MCF 10A (cell line): Measurements from ENCODE around the gene PRUNE2. TPM values are rescaled to one million over a fixed set of nuclear protein-coding genes. Genes with fewer than 3 reads are reported as not detected.

Source experiments
- BruUV-seq: library from RNA; stranded (reverse); fragments of 400-500 nt; replicated peaks from 2 replicates; lab custom pipeline; 2021; lab: Mats Ljungman, UMichigan
- CTCF ChIA-PET: fragments of 300-600 bp; sonication (Branson Sonifier 250); formaldehyde crosslinking; extraction: SDS; loops from one replicate; lab custom pipeline; 2021; ENCODE audit warnings: antibody characterized with exemption, inconsistent platforms; lab: Yijun Ruan, JAX
- POLR2A ChIA-PET: fragments of 300-600, 350-650 bp; sonication (Branson Sonifier 250); formaldehyde crosslinking; extraction: SDS; loops from one replicate; lab custom pipeline; 2020; ENCODE audit warnings: antibody characterized with exemption, inconsistent platforms; lab: Yijun Ruan, JAX
- DNase-seq: peaks from one replicate; pipeline ENCODE4 v3.0.0-alpha.2; 2018; ENCODE audit not compliant: unreplicated experiment
- H3K27ac Mint-ChIP-seq: one replicate; pipeline ENCODE4 v1.8.0; 2022; ENCODE audit warnings: mild to moderate bottlenecking, low read depth, mixed read lengths; ENCODE audit not compliant: unreplicated experiment
- H3K27me3 Mint-ChIP-seq: one replicate; pipeline ENCODE4 v1.8.0; 2022; ENCODE audit warnings: mixed read lengths; ENCODE audit not compliant: insufficient read depth, unreplicated experiment
- H3K36me3 Mint-ChIP-seq: one replicate; pipeline ENCODE4 v1.8.0; 2022; ENCODE audit warnings: mild to moderate bottlenecking, moderate library complexity, mixed read lengths; ENCODE audit not compliant: insufficient read depth, unreplicated experiment
- H3K4me1 Mint-ChIP-seq: one replicate; pipeline ENCODE4 v1.8.0; 2022; ENCODE audit warnings: mixed read lengths; ENCODE audit not compliant: insufficient read depth, unreplicated experiment
- H3K4me3 Mint-ChIP-seq: one replicate; pipeline ENCODE4 v1.8.0; 2022; ENCODE audit warnings: mild to moderate bottlenecking, moderate library complexity, mixed read lengths; ENCODE audit not compliant: unreplicated experiment
- H3K9me3 Mint-ChIP-seq: one replicate; pipeline ENCODE4 v1.8.0; 2022; ENCODE audit warnings: mixed read lengths; ENCODE audit not compliant: unreplicated experiment
- CTCF ChIP-seq: fragments of 200-600 bp; IDR thresholded peaks from one replicate; pipeline ENCODE4 v1.8.0; 2022; ENCODE audit warnings: antibody characterized with exemption, mild to moderate bottlenecking; ENCODE audit not compliant: unreplicated experiment
- intact Hi-C: fragments of 100-400 bp; cut with micrococcal nuclease; formaldehyde crosslinking; loops from 2 replicates; pipeline ENCODE4 v1.14.1; 2022
- total RNA-seq: library from RNA; stranded (reverse); gene quantifications from 2 replicates; pipeline ENCODE4 v1.2.3, GENCODE V29; 2022

Gene PRUNE2
- total RNA-seq, 1 experiment from 2014 or later = 0.63 TPM

DNA sequence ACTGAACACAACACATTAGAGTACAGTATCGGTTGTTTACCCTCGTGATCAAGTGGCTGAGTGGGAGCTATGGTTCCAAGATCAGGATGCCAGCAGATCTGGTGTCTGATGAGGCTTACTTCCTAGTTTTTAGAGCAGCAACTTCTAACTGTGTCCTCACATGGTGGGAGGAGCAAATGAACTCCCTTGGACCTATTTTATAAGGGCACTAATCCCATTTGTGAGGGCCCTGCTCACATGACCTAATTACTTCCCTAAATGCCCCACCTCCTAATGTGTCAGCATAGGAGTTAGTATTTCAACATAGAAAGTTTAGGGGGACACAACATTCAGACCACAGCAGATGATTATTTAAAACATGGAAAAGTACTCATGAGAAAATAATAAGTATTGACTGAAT lies 335.1 kb downstream of the PRUNE2 start:
- BruUV-seq = no TSS peak
- Mint-ChIP-seq H3K4me3 (peak overlapping the region; percentile 53), H3K9me3 (peaks cover 13% of the 10 kb centered on the region), H3K27me3 (no peaks in the 10 kb centered on the region), H3K27ac (no peak overlapping the region), H3K4me1 (peaks cover 11% of the 10 kb centered on the region), H3K36me3 (peaks cover 6% of the 10 kb centered on the region)
- intact Hi-C loops = no loop called here
- TF ChIP-seq CTCF = no peak
- POLR2A ChIA-PET = interaction anchor here (1.1 kb wide), 1 partner anchor 8 kb away, joined by 3 read pairs; no protein-coding TSS in a partner anchor
- CTCF ChIA-PET = interaction anchor here (0.6 kb wide), 1 partner anchor 121 kb away, joined by 3 read pairs; no protein-coding TSS in a partner anchor
- DNase-seq = no peak

DNA sequence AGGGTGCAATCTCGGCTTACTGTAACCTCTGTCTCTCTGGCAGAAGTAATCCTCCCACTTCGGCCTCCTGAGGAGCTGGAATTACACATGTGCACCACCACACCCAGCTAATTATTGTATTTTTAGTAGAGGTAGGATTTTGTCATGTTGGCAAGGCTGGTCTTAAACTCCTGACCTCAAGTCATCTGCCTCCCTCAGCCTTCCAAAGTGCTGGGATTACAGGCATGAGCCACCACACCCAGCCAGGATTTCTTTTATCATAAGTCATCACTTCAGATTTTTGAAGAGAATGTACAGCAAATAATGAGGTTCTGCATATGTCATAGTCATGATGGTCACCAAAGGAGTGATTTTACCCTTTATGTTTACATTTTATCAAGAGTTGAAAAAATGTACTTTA lies 338.8 kb downstream of the PRUNE2 start:
- Mint-ChIP-seq H3K4me1 (peaks cover 14% of the 10 kb centered on the region), H3K27ac (no peak overlapping the region), H3K4me3 (no peak overlapping the region), H3K9me3 (peaks cover 13% of the 10 kb centered on the region), H3K27me3 (no peaks in the 10 kb centered on the region), H3K36me3 (peaks cover 6% of the 10 kb centered on the region)
- TF ChIP-seq CTCF = no peak
- CTCF ChIA-PET = no interaction called here
- no peak for DNase-seq
- intact Hi-C loops = no loop called here
- BruUV-seq = no TSS peak
- POLR2A ChIA-PET = interaction anchor here (0.6 kb wide), 1 partner anchor 72 kb away, joined by 3 read pairs; no protein-coding TSS in a partner anchor

GRCh38 chr9:76564297-76564696 lies 341.6 kb downstream of the PRUNE2 start:
- no TSS peak for BruUV-seq
- H3K36me3 Mint-ChIP-seq = no peaks in the 10 kb centered on the region
- peaks cover 9% of the 10 kb centered on the region for H3K9me3 Mint-ChIP-seq
- ChIA-PET CTCF (no interaction called here), POLR2A (no interaction called here)
- no peaks in the 10 kb centered on the region for H3K27me3 Mint-ChIP-seq
- peak overlapping the region; percentile 2 for H3K27ac Mint-ChIP-seq
- TF ChIP-seq CTCF = no peak
- H3K4me3 Mint-ChIP-seq = no peak overlapping the region
- peaks cover 29% of the 10 kb centered on the region for H3K4me1 Mint-ChIP-seq
- DNase-seq = no peak
- intact Hi-C loops = loop anchor here (5.0 kb wide), 1 partner anchor 88 kb away; no protein-coding TSS in a partner anchor

DNA sequence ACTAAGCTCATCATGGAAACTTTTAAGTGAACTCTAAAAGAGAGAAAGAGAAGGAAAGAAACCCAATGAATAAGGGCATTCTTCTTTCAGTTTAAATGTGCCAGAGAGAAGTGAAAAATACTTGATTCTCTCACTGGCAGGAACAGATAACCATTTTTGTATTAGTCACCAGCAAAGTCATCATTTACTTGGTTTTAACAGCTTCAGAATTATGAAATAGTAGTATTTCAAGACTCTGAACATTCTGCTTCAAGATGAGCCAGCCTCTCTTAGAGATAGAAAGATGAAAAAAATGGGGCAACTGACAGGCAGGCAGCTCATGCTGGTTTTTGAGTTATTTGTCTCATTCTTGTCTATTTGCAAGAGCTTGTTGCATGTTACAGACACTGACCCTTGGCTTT lies 343.4 kb downstream of the PRUNE2 start:
- peak overlapping the region; percentile 23 for H3K4me3 Mint-ChIP-seq
- no TSS peak for BruUV-seq
- no peaks in the 10 kb centered on the region for H3K27me3 Mint-ChIP-seq
- CTCF ChIA-PET = interaction anchor here (0.6 to 1.3 kb wide), 4 partner anchors 13 to 109 kb away, joined by 3 to 5 read pairs (median 4); no protein-coding TSS in a partner anchor
- TF ChIP-seq CTCF = no peak
- POLR2A ChIA-PET = interaction anchor here (0.6 to 1.7 kb wide), 6 partner anchors 9 to 558 kb away, joined by 3 read pairs; no protein-coding TSS in a partner anchor
- intact Hi-C loops = loop anchor here (2.0 to 5.0 kb wide), 2 partner anchors 90 to 104 kb away; partner anchors contain the start of gene GCNT1
- H3K4me1 Mint-ChIP-seq = peaks cover 37% of the 10 kb centered on the region
- no peaks in the 10 kb centered on the region for H3K9me3 Mint-ChIP-seq
- peak overlapping the region; percentile 57 for H3K27ac Mint-ChIP-seq
- peak; percentile 47 for DNase-seq
- H3K36me3 Mint-ChIP-seq = no peaks in the 10 kb centered on the region
